Lower lobe of right lung (tissue), 2 donors: ENCODE results near the gene FBXL14. TPM values are rescaled to one million over a fixed set of nuclear protein-coding genes. Genes with fewer than 3 reads are reported as not detected.
A peak's percentile ranks its signal among the peaks of the same experiment; 100 is the strongest.

ENCODE experiments used
- ATAC-seq, 2 donors: fragments of 200-7000 bp; cut with Tn5 transposase; one replicate each; pipeline ENCODE4 v1.9.1; 2020 to 2022; ENCODE audit warnings: mild to moderate bottlenecking in 2 of 2, moderate library complexity in 2 of 2
- DNase-seq: peaks from one replicate; pipeline ENCODE4 v3.0.0-alpha.2; 2020
- H3K27ac ChIP-seq: fragments of 200-600 bp; one replicate; pipeline ENCODE4 v1.8.0; 2022
- H3K27me3 ChIP-seq: fragments of 200-600 bp; one replicate; pipeline ENCODE4 v1.8.0; 2022; ENCODE audit warnings: low read depth
- H3K36me3 ChIP-seq: fragments of 200-600 bp; one replicate; pipeline ENCODE4 v1.8.0; 2022; ENCODE audit warnings: mild to moderate bottlenecking
- H3K4me1 ChIP-seq: fragments of 200-600 bp; one replicate; pipeline ENCODE4 v1.8.0; 2022
- H3K4me3 ChIP-seq: fragments of 200-600 bp; one replicate; pipeline ENCODE4 v1.8.0; 2022; ENCODE audit warnings: mild to moderate bottlenecking
- H3K9me3 ChIP-seq: fragments of 200-600 bp; one replicate; pipeline ENCODE4 v1.8.0; 2022
- intact Hi-C: fragments of 100-400 bp; cut with DNase I; formaldehyde crosslinking; loops from one replicate; pipeline ENCODE4 v1.11.0; 2022
- total RNA-seq: library from RNA; stranded (reverse); fragmentation: NEBNext Ultra II Directional; extraction: Animal tissue kit (Norgen Biotek cat#: 25700); gene quantifications from one replicate; pipeline ENCODE4 v1.2.1, GENCODE V29; 2021
- TF ChIP-seq, protein P1 (sequence below): fragments of 200-600 bp; IDR thresholded peaks from one replicate; pipeline ENCODE4 v1.8.0; 2022; ENCODE audit warnings: antibody characterized with exemption, mild to moderate bottlenecking
- donor health status: DM: no; HTN: yes; CAD: no; lungs with severe emphysema.

FBXL14 gene
- total RNA-seq, 1 donor from 2014 or later = 16.6 TPM

DNA sequence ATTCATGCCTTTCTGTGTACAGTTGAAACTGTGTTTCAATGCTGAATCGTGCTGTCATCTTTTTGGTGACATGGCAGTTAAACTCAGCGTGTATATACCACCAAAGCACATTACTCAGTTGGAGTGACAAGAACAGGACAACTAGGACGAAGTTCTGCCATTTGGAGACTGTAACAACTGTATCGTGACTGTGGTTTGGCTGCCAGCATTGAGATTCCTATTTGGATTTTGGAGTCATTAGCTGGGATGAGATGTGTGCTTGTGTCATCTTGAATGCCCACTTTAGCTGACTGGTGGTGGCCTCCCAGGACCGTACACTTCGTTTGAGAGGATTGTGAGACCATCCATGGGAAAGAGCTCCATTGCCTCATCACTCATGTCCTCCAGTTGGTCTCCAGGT, 42.9 kb downstream of the FBXL14 start:
- intact Hi-C loops = no loop called here
- no peak for DNase-seq
- no peak for ATAC-seq
- Histone ChIP-seq H3K27ac (no peak overlapping the region), H3K4me3 (no peak overlapping the region), H3K27me3 (peaks cover 3% of the 10 kb centered on the region), H3K4me1 (no peaks in the 10 kb centered on the region), H3K9me3 (no peaks in the 10 kb centered on the region), H3K36me3 (no peaks in the 10 kb centered on the region)
- TF ChIP-seq, protein P1, sequence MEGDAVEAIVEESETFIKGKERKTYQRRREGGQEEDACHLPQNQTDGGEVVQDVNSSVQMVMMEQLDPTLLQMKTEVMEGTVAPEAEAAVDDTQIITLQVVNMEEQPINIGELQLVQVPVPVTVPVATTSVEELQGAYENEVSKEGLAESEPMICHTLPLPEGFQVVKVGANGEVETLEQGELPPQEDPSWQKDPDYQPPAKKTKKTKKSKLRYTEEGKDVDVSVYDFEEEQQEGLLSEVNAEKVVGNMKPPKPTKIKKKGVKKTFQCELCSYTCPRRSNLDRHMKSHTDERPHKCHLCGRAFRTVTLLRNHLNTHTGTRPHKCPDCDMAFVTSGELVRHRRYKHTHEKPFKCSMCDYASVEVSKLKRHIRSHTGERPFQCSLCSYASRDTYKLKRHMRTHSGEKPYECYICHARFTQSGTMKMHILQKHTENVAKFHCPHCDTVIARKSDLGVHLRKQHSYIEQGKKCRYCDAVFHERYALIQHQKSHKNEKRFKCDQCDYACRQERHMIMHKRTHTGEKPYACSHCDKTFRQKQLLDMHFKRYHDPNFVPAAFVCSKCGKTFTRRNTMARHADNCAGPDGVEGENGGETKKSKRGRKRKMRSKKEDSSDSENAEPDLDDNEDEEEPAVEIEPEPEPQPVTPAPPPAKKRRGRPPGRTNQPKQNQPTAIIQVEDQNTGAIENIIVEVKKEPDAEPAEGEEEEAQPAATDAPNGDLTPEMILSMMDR = no peak

DNA sequence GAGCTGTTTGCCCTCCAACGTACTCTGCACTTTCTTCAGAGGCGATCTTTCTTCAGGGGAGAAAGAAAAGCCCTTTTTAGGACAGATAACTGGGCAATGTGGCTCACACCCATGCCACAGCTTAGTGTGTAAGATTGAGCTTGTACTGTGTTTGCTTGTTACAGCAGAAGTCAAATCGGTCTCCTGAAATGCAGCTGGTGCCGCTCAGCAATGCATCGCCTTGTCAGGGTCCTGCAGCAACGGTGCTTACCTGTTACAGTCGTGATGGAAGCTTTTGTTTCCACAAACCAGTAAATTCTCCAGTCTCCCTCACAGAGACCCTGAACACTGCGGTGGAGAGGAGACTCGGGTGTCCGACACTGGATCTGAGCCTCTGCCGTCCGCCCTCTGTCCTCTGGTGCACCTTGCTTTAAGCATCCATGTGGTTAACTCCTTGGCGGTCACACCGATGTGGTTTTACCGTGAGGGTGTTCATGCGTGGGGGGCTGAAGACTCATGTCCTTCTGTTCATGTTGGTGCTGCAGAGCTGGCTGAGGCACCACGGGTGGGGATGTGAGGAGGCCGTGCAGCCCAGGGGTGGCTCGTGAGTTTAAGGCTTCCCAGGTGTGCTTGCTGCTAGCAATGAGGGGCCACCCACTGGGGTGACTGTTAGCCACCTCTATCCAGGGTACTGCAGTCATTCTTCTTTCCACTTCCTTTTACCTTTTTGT, 47.3 kb downstream of the FBXL14 start:
- no peak for DNase-seq
- no peak for ATAC-seq
- Histone ChIP-seq H3K27me3 (peaks cover 3% of the 10 kb centered on the region), H3K9me3 (no peaks in the 10 kb centered on the region), H3K4me3 (no peak overlapping the region), H3K36me3 (no peaks in the 10 kb centered on the region), H3K4me1 (no peaks in the 10 kb centered on the region), H3K27ac (no peak overlapping the region)
- TF ChIP-seq, protein P1 = no peak
- intact Hi-C loops = no loop called here

DNA sequence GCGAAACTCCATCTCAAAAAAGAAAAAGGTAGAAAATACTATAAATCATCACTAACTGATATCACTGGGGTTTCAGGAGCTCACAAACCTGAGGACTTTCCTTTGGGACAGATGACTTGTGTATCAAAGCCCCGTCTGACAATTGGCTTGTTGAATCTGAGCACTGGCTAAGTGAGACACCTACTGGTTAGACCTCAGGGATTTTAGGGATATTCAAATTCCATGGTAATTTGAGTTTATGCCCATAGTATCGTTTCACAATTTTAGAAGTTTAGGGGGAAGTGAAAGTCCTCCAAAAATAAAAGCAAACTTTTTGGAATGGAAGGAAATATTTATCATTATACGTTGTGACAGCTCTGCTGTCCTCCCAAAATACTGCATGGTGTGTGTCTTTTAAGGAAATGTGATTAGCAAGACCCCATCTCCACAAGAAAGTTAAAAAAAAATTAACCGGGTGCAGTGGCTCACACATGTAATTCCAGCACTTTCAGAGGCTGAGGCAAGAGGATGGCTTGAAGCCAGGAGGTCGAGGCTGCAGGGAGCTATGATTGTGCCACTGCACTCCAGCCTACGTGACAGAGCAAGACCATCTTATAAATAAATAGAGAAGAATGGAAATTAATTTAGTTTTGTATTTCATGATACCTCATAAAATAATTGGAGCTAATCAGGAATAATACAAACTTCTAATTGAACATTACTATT, 49.2 kb downstream of the FBXL14 start:
- TF ChIP-seq, protein P1 = peak; percentile 28
- no peak overlapping the region for H3K4me3 ChIP-seq
- DNase-seq (no peak), ATAC-seq (peak; percentile 32 to 50)
- peaks cover 3% of the 10 kb centered on the region for H3K27me3 ChIP-seq
- no peak overlapping the region for H3K27ac ChIP-seq
- intact Hi-C loops = no loop called here
- H3K4me1 ChIP-seq = no peaks in the 10 kb centered on the region
- no peaks in the 10 kb centered on the region for H3K36me3 ChIP-seq
- H3K9me3 ChIP-seq = no peaks in the 10 kb centered on the region

DNA sequence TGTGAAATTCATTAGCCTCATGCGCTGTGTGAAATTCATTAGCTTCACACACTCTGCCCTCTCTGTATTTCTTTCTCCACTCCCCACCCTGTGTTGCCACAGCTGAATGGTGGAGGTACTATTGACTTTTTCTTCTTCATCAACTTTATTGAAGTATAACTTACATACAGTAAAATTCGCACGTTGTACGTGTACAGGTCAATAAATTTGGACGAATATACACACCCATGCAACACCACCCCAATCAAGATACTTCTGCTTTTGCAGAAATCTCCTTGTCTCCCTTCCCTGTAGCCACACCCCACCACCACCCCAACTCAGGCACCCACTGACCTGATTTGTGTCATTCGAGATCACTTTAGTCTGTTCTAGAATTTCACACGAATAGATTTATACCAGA, 51.8 kb downstream of the FBXL14 start:
- Histone ChIP-seq H3K4me1 (no peaks in the 10 kb centered on the region), H3K4me3 (no peak overlapping the region), H3K36me3 (no peaks in the 10 kb centered on the region), H3K27me3 (peaks cover 8% of the 10 kb centered on the region), H3K27ac (no peak overlapping the region), H3K9me3 (no peaks in the 10 kb centered on the region)
- ATAC-seq (no peak), DNase-seq (no peak)
- intact Hi-C loops = no loop called here
- TF ChIP-seq, protein P1 = no peak

DNA sequence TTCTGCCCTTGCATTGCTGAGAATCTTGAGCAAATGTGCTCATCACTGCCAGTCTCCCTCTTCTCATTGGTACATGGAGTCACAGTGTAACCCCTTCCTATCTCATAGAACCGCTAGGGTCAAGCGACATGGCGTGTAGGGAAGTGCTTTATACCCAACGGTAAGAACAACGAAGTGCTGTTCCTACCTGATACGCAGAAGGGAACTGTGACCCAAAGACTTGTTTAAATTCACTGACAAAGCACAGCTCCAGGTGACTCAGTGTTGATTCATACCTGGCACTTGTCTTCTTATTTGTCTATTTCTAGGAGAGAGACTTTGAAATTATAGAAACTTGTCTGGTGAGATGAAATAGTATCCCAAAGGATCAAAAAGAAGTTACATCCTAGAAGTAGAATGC, 53.7 kb downstream of the FBXL14 start:
- H3K27ac ChIP-seq = no peak overlapping the region
- H3K4me1 ChIP-seq = no peaks in the 10 kb centered on the region
- no peak for ATAC-seq
- DNase-seq = no peak
- TF ChIP-seq, protein P1 = no peak
- intact Hi-C loops = no loop called here
- H3K4me3 ChIP-seq = no peak overlapping the region
- no peaks in the 10 kb centered on the region for H3K36me3 ChIP-seq
- peaks cover 10% of the 10 kb centered on the region for H3K27me3 ChIP-seq
- H3K9me3 ChIP-seq = no peaks in the 10 kb centered on the region
